Cortex of kidney (tissue), 1 donor: Measurements from ENCODE around the gene KCND2.
"Not testable (repeated sequence)": the region's sequence is repeated elsewhere in the genome, so short reads cannot be mapped to it uniquely, and the experiment has no call there.

ENCODE experiments used
- DNase-seq: peaks from one replicate; lab custom pipeline; 2025; lab: John Stamatoyannopoulos, UW

Gene KCND2

GRCh38 chr7:120587243-120587642 is 314.3 kb downstream of the KCND2 start:
- DNase-seq = no peak

GRCh38 chr7:120588416-120588815 is 315.4 kb downstream of the KCND2 start:
- no peak for DNase-seq

GRCh38 chr7:120588862-120589261 is 315.9 kb downstream of the KCND2 start:
- DNase-seq = no peak

- DNase-seq = no peak
Measured at GRCh38 chr7:120600607-120601006, 327.6 kb downstream of the KCND2 start.

- no peak for DNase-seq
Measured at GRCh38 chr7:120603366-120603765, 330.4 kb downstream of the KCND2 start.

GRCh38 chr7:120609136-120609753 is 336.3 kb downstream of the KCND2 start:
- DNase-seq = no peak

- no peak for DNase-seq
Measured at GRCh38 chr7:120611975-120612374, 339.0 kb downstream of the KCND2 start.

- DNase-seq = no peak
Measured at GRCh38 chr7:120615703-120616102, 342.7 kb downstream of the KCND2 start.

- no peak for DNase-seq
Measured at GRCh38 chr7:120617275-120617674, 344.3 kb downstream of the KCND2 start.

GRCh38 chr7:120628251-120628650 is 355.3 kb downstream of the KCND2 start:
- no peak for DNase-seq

GRCh38 chr7:120639884-120640283 is 366.9 kb downstream of the KCND2 start:
- DNase-seq = no peak

- DNase-seq = no peak
Measured at GRCh38 chr7:120645966-120646365, 373.0 kb downstream of the KCND2 start.

GRCh38 chr7:120654241-120654640 is 381.3 kb downstream of the KCND2 start:
- DNase-seq = no peak

- no peak for DNase-seq
Measured at GRCh38 chr7:120658516-120658915, 385.5 kb downstream of the KCND2 start.

- no peak for DNase-seq
Measured at GRCh38 chr7:120662291-120662690, 389.3 kb downstream of the KCND2 start.

GRCh38 chr7:120665068-120665467 is 392.1 kb downstream of the KCND2 start:
- no peak for DNase-seq

GRCh38 chr7:120675076-120675475 is 402.1 kb downstream of the KCND2 start:
- no peak for DNase-seq

- DNase-seq = no peak
Measured at GRCh38 chr7:120677535-120677934, 404.6 kb downstream of the KCND2 start.

- DNase-seq = no peak
Measured at GRCh38 chr7:120680985-120681384, 408.0 kb downstream of the KCND2 start.

GRCh38 chr7:120684463-120684862 is 411.5 kb downstream of the KCND2 start:
- DNase-seq = no peak

GRCh38 chr7:120691915-120692314 is 418.9 kb downstream of the KCND2 start:
- no peak for DNase-seq

GRCh38 chr7:120695848-120696247 is 422.9 kb downstream of the KCND2 start:
- no peak for DNase-seq

- no peak for DNase-seq
Measured at GRCh38 chr7:120700796-120701195, 427.8 kb downstream of the KCND2 start.

GRCh38 chr7:120702408-120702807 is 429.4 kb downstream of the KCND2 start:
- not testable (repeated sequence) for DNase-seq
